HG03521 (cell line): Measurements from ENCODE around the gene ABCG1.
A peak's percentile ranks its signal among the peaks of the same experiment; 100 is the strongest.
"Not testable (repeated sequence)": the region's sequence is repeated elsewhere in the genome, so short reads cannot be mapped to it uniquely, and the experiment has no call there.

Experiments
- ATAC-seq: cut with Tn5 transposase; IDR thresholded peaks from one replicate; pipeline ENCODE4 v1.9.1; 2021; ENCODE audit warnings: mild to moderate bottlenecking, moderate library complexity; ENCODE audit not compliant: unreplicated experiment

The ABCG1 gene

GRCh38 chr21:42218836-42219605 is at the start of gene ABCG1:
ABCG1 (plus strand) TSS chr21:42219140; CDS start chr21:42219263, 123 bp downstream.
- ATAC-seq: no peak

- no peak for ATAC-seq
These were observed 49.2 kb upstream of the ABCG1 start for GRCh38 chr21:42169758-42170157.

GRCh38 chr21:42171091-42172053 is 47.6 kb upstream of the ABCG1 start:
- no peak for ATAC-seq

- ATAC-seq: no peak
These were observed 46.1 kb upstream of the ABCG1 start for GRCh38 chr21:42172596-42173483.

GRCh38 chr21:42174173-42174572 is 44.8 kb upstream of the ABCG1 start:
- ATAC-seq: no peak

- no peak for ATAC-seq
These were observed 43.7 kb upstream of the ABCG1 start for GRCh38 chr21:42175110-42175710.

GRCh38 chr21:42176859-42177258 is 42.1 kb upstream of the ABCG1 start:
- ATAC-seq: no peak

- ATAC-seq: no peak
These were observed 39.6 kb upstream of the ABCG1 start for GRCh38 chr21:42179316-42179715.

- ATAC-seq: not testable (repeated sequence)
These were observed 38.9 kb upstream of the ABCG1 start for GRCh38 chr21:42180001-42180400.

GRCh38 chr21:42182713-42183371 is 36.1 kb upstream of the ABCG1 start:
- ATAC-seq: no peak

GRCh38 chr21:42183374-42184266 is 35.3 kb upstream of the ABCG1 start:
- no peak for ATAC-seq

GRCh38 chr21:42186591-42186990 is 32.3 kb upstream of the ABCG1 start:
- no peak for ATAC-seq

GRCh38 chr21:42187976-42188653 is 30.8 kb upstream of the ABCG1 start:
- peak; percentile 93 for ATAC-seq

- ATAC-seq: no peak
These were observed 30.3 kb upstream of the ABCG1 start for GRCh38 chr21:42188663-42189062.

- no peak for ATAC-seq
These were observed 29.5 kb upstream of the ABCG1 start for GRCh38 chr21:42189431-42189830.

GRCh38 chr21:42189860-42190485 is 29.0 kb upstream of the ABCG1 start:
- no peak for ATAC-seq

- ATAC-seq: no peak
These were observed 28.5 kb upstream of the ABCG1 start for GRCh38 chr21:42190486-42190863.

GRCh38 chr21:42191064-42191463 is 27.9 kb upstream of the ABCG1 start:
- ATAC-seq: no peak
